Hepatocyte (in vitro differentiated cells): ENCODE measurements around the gene TOR4A. TPM values are rescaled to one million over a fixed set of nuclear protein-coding genes. Genes with fewer than 3 reads are reported as not detected.
A peak's percentile ranks its signal among the peaks of the same experiment; 100 is the strongest.

Experiments used
- DNase-seq: peaks from one replicate; pipeline ENCODE4 v3.0.0-alpha.2; 2016; ENCODE audit warnings: low spot score
- H2AFZ ChIP-seq: fragments of 200-600 bp; sonication (generic); 2 replicates; pipeline ENCODE4 v1.6.0; 2016; ENCODE audit warnings: antibody characterized with exemption, mild to moderate bottlenecking
- H3K27ac ChIP-seq: fragments of 200-600 bp; sonication (generic); 2 replicates; pipeline ENCODE4 v1.5.1; 2016; ENCODE audit warnings: mild to moderate bottlenecking
- H3K27me3 ChIP-seq: fragments of 200-600 bp; sonication (generic); 2 replicates; pipeline ENCODE4 v1.6.1; 2016
- H3K36me3 ChIP-seq: fragments of 200-600 bp; sonication (generic); replicated peaks from 2 replicates; pipeline ENCODE4 v1.5.1; 2016; ENCODE audit warnings: low read depth; ENCODE audit not compliant: insufficient read depth
- H3K4me1 ChIP-seq: fragments of 200-600 bp; sonication (generic); 2 replicates; pipeline ENCODE4 v1.5.1; 2016; ENCODE audit warnings: mild to moderate bottlenecking, moderate library complexity; ENCODE audit not compliant: insufficient read depth
- H3K4me2 ChIP-seq: fragments of 200-600 bp; sonication (generic); 2 replicates; pipeline ENCODE4 v1.6.0; 2016
- H3K4me3 ChIP-seq: fragments of 200-600 bp; sonication (generic); 2 replicates; pipeline ENCODE4 v1.5.1; 2016; ENCODE audit warnings: mild to moderate bottlenecking
- H3K79me2 ChIP-seq: fragments of 200-600 bp; sonication (generic); 2 replicates; pipeline ENCODE4 v1.6.0; 2017; ENCODE audit warnings: mild to moderate bottlenecking
- H3K9me2 ChIP-seq: fragments of 200-600 bp; sonication (generic); replicated peaks from 2 replicates; pipeline ENCODE4 v1.6.0; 2017; ENCODE audit warnings: mild to moderate bottlenecking; ENCODE audit not compliant: insufficient read depth
- H3K9me3 ChIP-seq: fragments of 200-600 bp; sonication (generic); 2 replicates; pipeline ENCODE4 v1.5.1; 2016; ENCODE audit warnings: low read depth, mild to moderate bottlenecking
- H4K20me1 ChIP-seq: fragments of 200-600 bp; sonication (generic); 2 replicates; pipeline ENCODE4 v1.6.0; 2016; ENCODE audit warnings: mild to moderate bottlenecking; ENCODE audit not compliant: insufficient read depth, poor library complexity, severe bottlenecking
- EZH2 ChIP-seq: fragments of 200-600 bp; sonication (generic); IDR thresholded peaks from 2 replicates; pipeline ENCODE4 v1.6.1; 2016; ENCODE audit warnings: antibody characterized with exemption, mild to moderate bottlenecking, borderline replicate concordance
- EZH2phosphoT487 ChIP-seq: fragments of 200-600 bp; sonication (generic); IDR thresholded peaks from one replicate; pipeline ENCODE4 v1.6.1; 2018; ENCODE audit warnings: antibody characterized with exemption, mild to moderate bottlenecking, low read depth, moderate library complexity; ENCODE audit not compliant: unreplicated experiment, severe bottlenecking
- WGBS: methylation state at CpG from one replicate; pipeline ENCODE4 v1.1.6; 2016; ENCODE audit warnings: low lambda C conversion rate; ENCODE audit errors: missing lambda C conversion rate; 5-methylcytosine and 5-hydroxymethylcytosine counted together
- polyA plus RNA-seq: library from polyadenylated mRNA; unstranded; fragments of >200 nt; fragmentation: Nextera tagmentation; extraction: Ambion mirVana; gene quantifications from 2 replicates; pipeline ENCODE4 v1.2.1, GENCODE V29; 2016
- total RNA-seq: library from RNA; depleted of rRNA; stranded (reverse); fragments of >200 nt; gene quantifications from 2 replicates; pipeline ENCODE4 v1.2.3, GENCODE V29; 2014
- TF ChIP-seq, protein P1 (sequence below): fragments of 200-600 bp; sonication (generic); IDR thresholded peaks from 2 replicates; pipeline ENCODE4 v1.5.1; 2016; ENCODE audit warnings: antibody characterized with exemption, mild to moderate bottlenecking; ENCODE audit not compliant: poor library complexity

Gene TOR4A
- total and polyA plus RNA-seq, 2 experiments from 2014 or later, result 8.0 to 14.4 TPM

DNA sequence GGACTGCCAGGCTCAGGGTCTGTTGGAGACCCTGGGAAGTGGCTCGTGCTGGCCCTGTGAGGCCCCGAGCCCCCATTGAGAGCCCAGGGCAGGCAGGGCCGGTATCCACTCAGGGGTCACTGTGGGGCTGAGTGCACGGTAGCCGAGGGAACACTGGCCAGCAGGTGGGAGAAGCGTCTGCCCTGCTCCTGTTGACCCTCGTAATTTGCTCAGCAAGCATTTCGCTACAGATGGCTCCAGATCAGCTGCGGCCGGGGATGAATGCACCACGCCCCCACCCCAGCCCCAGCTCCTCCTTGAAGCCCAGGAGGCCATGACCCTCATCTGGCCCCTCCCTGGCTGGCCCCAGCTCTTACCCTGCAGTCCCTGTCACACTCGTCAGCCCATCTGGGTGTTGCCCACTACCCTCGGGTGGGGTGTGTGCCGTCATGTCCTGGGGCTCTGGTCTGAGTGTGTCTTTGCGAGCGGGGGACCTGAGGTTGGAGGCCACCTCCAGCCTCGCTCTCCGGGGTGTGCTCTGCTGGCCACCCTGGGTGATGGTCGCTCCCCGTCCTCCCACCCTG lies 30.6 kb downstream of the TOR4A start:
- DNase-seq, result peak; percentile 26
- WGBS, result 56% methylated on average over 17 of the region's 20 CpGs
- H3K4me1 ChIP-seq, result peaks cover 23% of the 10 kb centered on the region
- no peaks in the 10 kb centered on the region for H3K27me3 ChIP-seq
- no peaks in the 10 kb centered on the region for H3K36me3 ChIP-seq
- H4K20me1 ChIP-seq, result no peaks in the 10 kb centered on the region
- no peaks in the 10 kb centered on the region for H3K9me2 ChIP-seq
- no peaks in the 10 kb centered on the region for H3K79me2 ChIP-seq
- H3K27ac ChIP-seq, result no peak overlapping the region
- H3K9me3 ChIP-seq, result no peaks in the 10 kb centered on the region
- TF ChIP-seq, protein P1, sequence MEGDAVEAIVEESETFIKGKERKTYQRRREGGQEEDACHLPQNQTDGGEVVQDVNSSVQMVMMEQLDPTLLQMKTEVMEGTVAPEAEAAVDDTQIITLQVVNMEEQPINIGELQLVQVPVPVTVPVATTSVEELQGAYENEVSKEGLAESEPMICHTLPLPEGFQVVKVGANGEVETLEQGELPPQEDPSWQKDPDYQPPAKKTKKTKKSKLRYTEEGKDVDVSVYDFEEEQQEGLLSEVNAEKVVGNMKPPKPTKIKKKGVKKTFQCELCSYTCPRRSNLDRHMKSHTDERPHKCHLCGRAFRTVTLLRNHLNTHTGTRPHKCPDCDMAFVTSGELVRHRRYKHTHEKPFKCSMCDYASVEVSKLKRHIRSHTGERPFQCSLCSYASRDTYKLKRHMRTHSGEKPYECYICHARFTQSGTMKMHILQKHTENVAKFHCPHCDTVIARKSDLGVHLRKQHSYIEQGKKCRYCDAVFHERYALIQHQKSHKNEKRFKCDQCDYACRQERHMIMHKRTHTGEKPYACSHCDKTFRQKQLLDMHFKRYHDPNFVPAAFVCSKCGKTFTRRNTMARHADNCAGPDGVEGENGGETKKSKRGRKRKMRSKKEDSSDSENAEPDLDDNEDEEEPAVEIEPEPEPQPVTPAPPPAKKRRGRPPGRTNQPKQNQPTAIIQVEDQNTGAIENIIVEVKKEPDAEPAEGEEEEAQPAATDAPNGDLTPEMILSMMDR, result no peak
- no peak for TF ChIP-seq EZH2phosphoT487
- TF ChIP-seq EZH2, result no peak
- H3K4me3 ChIP-seq, result no peak overlapping the region
- no peak overlapping the region for H3K4me2 ChIP-seq
- H2AFZ ChIP-seq, result no peak overlapping the region

DNA sequence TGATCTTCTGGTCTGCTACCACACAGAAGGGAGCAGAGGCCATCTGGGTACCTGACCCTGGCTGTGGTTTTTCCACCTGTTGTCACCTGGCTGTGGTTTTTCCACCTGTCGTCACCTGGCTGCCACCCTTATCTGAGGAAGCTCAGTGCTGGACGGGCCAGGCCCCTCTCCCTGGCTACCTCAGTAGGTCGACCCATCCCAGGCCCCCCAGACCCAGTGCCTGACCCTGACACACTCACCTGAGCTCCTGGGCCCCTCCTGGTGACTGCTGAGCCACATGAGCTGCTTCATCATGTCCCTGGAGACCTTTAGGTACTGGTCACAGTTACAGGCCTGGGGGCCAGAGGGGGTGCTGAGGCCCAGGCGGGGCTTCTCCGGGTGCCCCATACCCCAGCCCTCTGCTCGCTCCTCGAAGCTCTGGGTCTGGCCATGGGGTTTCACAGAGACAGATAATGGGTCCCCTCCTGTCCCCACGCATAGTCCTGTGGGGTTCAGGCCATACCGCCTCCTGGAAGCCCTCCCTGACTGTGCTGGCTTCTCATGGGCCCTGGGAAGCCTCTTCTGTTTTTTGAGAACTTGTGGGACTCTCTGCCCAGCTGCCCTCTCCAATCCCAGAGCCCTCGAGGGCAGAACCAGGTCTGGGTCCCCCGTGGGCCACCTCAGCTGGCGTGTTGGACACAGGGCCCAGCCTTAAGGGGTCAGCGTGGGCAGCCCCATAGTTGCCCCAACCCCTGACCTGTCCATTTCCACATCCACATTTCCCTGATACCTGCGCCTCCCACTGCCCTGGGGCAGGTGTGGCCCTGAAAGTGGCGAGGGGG lies 32.1 kb downstream of the TOR4A start:
- Histone ChIP-seq H3K27ac (no peak overlapping the region), H3K9me3 (no peaks in the 10 kb centered on the region), H2AFZ (no peak overlapping the region), H3K4me3 (no peak overlapping the region), H4K20me1 (no peaks in the 10 kb centered on the region), H3K9me2 (no peaks in the 10 kb centered on the region), H3K36me3 (no peaks in the 10 kb centered on the region), H3K4me2 (no peak overlapping the region), H3K4me1 (peaks cover 35% of the 10 kb centered on the region), H3K27me3 (no peaks in the 10 kb centered on the region), H3K79me2 (no peaks in the 10 kb centered on the region)
- 92% methylated on average over 15 of the region's 15 CpGs for WGBS
- no peak for TF ChIP-seq EZH2
- TF ChIP-seq, protein P1, result no peak
- TF ChIP-seq EZH2phosphoT487, result no peak
- no peak for DNase-seq

DNA sequence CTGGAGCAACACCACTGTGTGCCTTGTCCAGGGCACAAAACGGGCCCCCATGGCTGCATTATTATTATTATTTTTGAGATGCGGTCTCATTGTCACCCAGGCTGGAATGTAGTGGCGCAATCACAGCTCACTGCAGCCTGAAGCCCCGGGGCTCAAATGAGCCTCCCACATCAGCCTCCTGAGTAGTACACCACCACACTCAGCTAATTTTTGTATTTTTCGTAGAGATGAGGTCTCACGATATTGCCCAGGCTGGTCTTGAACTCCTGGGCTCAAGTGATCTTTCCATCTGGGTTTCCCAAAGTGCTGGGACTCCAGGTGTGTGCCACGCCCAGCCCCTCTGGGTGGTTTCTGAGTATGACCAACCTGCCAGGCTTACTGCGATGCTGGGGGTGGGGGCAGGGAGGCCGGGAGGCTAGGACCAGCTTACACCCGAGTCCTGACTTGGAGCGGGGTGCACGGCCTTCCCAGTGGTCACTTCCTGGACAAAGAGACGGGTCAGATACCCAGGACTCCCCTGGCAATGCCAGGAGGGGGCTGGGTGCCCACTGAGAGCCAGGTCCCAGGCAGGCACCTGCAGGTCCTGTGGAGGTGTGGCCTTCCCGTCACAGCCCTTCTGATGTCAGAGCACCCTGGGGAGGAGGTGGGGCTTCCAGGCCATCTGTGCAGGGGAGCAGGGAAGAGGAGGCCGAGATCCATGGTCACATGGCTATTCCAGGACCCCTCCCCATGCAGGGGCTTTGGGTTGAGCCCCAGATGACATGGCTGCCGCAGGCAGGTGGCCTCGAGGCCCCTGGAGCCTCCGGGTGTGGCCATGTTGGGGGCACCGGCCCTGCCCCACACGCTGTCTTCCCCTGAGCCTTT lies 32.9 kb downstream of the TOR4A start:
- Histone ChIP-seq H3K4me1 (peaks cover 43% of the 10 kb centered on the region), H3K79me2 (no peaks in the 10 kb centered on the region), H3K4me3 (no peak overlapping the region), H4K20me1 (no peaks in the 10 kb centered on the region), H3K27ac (peak overlapping the region; percentile 75), H3K9me2 (no peaks in the 10 kb centered on the region), H3K27me3 (no peaks in the 10 kb centered on the region), H3K36me3 (no peaks in the 10 kb centered on the region), H2AFZ (no peak overlapping the region), H3K9me3 (no peaks in the 10 kb centered on the region), H3K4me2 (no peak overlapping the region)
- WGBS, result 90% methylated on average over 20 of the region's 20 CpGs
- TF ChIP-seq EZH2 (no peak), EZH2phosphoT487 (no peak)
- TF ChIP-seq, protein P1, result no peak
- peak; percentile 29 for DNase-seq
